Esophagus squamous epithelium (tissue), 4 donors: ENCODE data around the gene HACD2.

Source experiments
- POLR2A ChIP-seq, 4 donors: fragments of 450-650 bp; IDR thresholded peaks; one replicate each; pipeline ENCODE4 v1.6.1; 2017; ENCODE audit warnings: antibody characterized with exemption in 4 of 4, mild to moderate bottlenecking in 4 of 4, moderate library complexity in 3 of 4
- TF ChIP-seq, protein P1 (sequence below), 6 experiments: fragments of 450-650 bp in 4 of 6; fragments of 200-600 bp in 2 of 6; sonication (generic) in 2 of 6; IDR thresholded peaks; one replicate each; pipeline ENCODE4 v1.5.1; 2016 to 2019; ENCODE audit warnings: antibody characterized with exemption in 6 of 6, mild to moderate bottlenecking in 4 of 6, moderate library complexity in 4 of 6

DNA sequence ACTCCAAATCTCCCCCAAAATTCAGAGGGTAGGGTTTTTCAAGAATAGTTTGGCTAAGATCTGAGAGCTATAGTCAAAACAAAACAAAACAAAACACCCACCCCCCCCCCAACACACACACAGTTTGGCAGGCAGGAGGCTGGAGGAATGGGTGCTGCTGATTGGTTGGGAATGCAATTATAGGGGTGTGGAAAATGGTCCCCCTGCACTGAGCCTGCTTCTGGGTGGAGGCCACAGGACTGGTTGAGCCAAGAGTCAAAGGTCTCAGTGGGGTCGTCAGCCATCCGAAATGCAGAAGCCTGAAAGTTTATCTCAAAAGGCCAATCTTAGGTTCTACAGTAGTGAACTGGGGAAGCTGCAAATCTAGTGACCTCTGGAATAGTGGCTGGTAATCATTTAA lies 2.5 kb upstream of the HACD2 start:
- TF ChIP-seq POLR2A (IDR thresholded peaks at IDR 0.05) = no peak
- TF ChIP-seq, protein P1, sequence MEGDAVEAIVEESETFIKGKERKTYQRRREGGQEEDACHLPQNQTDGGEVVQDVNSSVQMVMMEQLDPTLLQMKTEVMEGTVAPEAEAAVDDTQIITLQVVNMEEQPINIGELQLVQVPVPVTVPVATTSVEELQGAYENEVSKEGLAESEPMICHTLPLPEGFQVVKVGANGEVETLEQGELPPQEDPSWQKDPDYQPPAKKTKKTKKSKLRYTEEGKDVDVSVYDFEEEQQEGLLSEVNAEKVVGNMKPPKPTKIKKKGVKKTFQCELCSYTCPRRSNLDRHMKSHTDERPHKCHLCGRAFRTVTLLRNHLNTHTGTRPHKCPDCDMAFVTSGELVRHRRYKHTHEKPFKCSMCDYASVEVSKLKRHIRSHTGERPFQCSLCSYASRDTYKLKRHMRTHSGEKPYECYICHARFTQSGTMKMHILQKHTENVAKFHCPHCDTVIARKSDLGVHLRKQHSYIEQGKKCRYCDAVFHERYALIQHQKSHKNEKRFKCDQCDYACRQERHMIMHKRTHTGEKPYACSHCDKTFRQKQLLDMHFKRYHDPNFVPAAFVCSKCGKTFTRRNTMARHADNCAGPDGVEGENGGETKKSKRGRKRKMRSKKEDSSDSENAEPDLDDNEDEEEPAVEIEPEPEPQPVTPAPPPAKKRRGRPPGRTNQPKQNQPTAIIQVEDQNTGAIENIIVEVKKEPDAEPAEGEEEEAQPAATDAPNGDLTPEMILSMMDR (IDR thresholded peaks at IDR 0.05) = no peak
